SK-N-SH (cell line): ENCODE data around the gene SLC35F1.

ENCODE experiments used
- ELF1 ChIP-seq: IDR thresholded peaks from 2 replicates; pipeline ENCODE4 v1.4.0; 2012
- FOXJ3 ChIP-seq: sonication (generic); formaldehyde crosslinking; IDR thresholded peaks from 2 replicates; pipeline ENCODE4 v1.5.1; 2020; ENCODE audit warnings: mild to moderate bottlenecking, missing genetic modification reagents
- RAD21 ChIP-seq: IDR thresholded peaks from 2 replicates; pipeline ENCODE4 v1.6.1; 2012; ENCODE audit warnings: mild to moderate bottlenecking, low read length
- RCOR1 ChIP-seq: fragments of 150-350 bp; IDR thresholded peaks from 2 replicates; pipeline ENCODE4 v1.6.1; 2017; ENCODE audit warnings: antibody characterized with exemption, low read length
- TF ChIP-seq, protein P1 (sequence below): fragments of 200-600 bp; sonication (generic); IDR thresholded peaks from 2 replicates; pipeline ENCODE4 v1.6.1; 2017; ENCODE audit warnings: antibody characterized with exemption, mild to moderate bottlenecking, moderate library complexity
- TF ChIP-seq, protein P2 (sequence below): IDR thresholded peaks from 2 replicates; pipeline ENCODE4 v1.4.0; 2012; ENCODE audit warnings: low read depth

DNA sequence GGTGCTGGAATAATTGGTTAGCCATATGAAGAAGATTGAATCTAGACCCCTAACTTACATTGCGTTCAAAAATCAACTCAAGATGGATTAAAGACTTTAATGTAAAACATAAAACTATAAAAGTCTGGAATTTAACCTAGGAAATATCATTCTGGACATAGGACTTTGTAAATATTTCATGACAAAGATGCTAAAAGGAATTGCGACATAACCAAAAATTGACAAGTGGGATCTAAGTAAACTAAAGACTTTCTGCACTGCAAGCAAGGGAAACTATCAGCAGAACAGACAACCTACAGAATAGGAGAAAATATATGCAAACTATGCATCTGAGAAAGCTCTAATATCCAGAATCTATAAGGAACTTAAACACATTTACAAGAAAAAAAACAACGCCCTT, 45.5 kb upstream of the SLC35F1 start:
- TF ChIP-seq, protein P1, sequence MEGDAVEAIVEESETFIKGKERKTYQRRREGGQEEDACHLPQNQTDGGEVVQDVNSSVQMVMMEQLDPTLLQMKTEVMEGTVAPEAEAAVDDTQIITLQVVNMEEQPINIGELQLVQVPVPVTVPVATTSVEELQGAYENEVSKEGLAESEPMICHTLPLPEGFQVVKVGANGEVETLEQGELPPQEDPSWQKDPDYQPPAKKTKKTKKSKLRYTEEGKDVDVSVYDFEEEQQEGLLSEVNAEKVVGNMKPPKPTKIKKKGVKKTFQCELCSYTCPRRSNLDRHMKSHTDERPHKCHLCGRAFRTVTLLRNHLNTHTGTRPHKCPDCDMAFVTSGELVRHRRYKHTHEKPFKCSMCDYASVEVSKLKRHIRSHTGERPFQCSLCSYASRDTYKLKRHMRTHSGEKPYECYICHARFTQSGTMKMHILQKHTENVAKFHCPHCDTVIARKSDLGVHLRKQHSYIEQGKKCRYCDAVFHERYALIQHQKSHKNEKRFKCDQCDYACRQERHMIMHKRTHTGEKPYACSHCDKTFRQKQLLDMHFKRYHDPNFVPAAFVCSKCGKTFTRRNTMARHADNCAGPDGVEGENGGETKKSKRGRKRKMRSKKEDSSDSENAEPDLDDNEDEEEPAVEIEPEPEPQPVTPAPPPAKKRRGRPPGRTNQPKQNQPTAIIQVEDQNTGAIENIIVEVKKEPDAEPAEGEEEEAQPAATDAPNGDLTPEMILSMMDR: no peak
- TF ChIP-seq RAD21 (no peak), FOXJ3 (CRISPR knock-in tag) (no peak), RCOR1 (no peak), ELF1 (no peak)
- TF ChIP-seq, protein P2, sequence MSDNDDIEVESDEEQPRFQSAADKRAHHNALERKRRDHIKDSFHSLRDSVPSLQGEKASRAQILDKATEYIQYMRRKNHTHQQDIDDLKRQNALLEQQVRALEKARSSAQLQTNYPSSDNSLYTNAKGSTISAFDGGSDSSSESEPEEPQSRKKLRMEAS: no peak
